ENCODE measurements around the gene ZNRF4. TPM values are rescaled to one million over a fixed set of nuclear protein-coding genes. Genes with fewer than 3 reads are reported as not detected.
A peak's percentile ranks its signal among the peaks of the same experiment; 100 is the strongest.

Gene ZNRF4
- total and polyA plus RNA-seq, 10 of the 15 experiments (the other 5 are each of a cell fraction or from before 2014, with no cell fraction given): not detected

DNA sequence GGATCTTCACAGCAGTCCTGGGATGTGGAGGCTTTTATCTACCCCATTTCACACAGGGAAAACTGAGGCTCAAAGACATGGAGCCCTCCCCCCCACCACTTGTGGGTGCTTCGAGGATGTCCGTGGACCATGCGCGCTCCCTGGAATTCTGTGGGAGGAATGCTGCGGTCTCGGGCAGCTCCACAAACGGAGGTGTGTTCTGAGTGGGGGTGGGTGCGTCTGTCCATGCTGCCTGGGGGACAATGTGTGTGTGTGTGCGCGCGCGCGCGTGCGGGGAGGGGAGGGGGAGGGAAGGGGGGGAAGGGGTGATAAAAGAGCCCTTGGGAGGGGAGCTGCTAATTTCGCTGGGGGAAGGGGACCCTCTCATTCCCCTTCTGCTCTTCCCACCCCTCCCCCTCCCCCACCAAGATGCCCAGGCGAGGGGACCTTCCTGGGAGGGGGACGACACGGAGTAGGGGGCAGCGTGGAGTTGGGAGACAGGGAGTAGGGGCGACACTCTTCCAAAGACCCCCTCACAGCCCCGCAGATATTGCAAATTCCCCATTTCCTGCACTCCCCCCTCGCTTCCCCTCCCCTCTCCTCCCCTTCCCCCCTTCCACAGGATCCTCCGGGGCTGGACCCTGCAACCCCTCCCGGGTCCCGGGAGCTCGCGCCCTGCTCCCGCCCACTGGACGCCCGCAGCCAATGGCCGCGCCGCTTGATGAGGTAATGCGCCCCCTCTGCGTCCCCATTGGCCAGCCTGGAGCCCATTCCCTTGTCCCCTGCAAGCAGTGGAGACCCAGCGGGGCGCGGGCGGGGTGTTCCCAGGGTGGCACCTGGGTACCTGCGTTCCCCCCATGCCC is 18.9 kb upstream of the ZNRF4 start:
- Histone ChIP-seq H3K79me2 (ENCODE audit: control insufficient read depth, insufficient read depth, low read length) (no peaks in the 10 kb centered on the region), H3K36me3 (ENCODE audit: control insufficient read depth in 2 of 2, insufficient read depth in 2 of 2, low read length in 1 of 2) (no peaks in the 10 kb centered on the region), H3K4me3 (no peak overlapping the region), H3K9me3 (replicated peaks; ENCODE audit: control insufficient read depth, insufficient read depth, low read length) (no peaks in the 10 kb centered on the region), H3K27me3 (replicated peaks in 1 of 2; ENCODE audit: control insufficient read depth in 2 of 2, insufficient read depth in 2 of 2, low read length in 1 of 2) (no peaks in the 10 kb centered on the region), H2AFZ (ENCODE audit: control insufficient read depth, low read depth, low read length) (no peak overlapping the region), H4K20me1 (ENCODE audit: control insufficient read depth, insufficient read depth) (no peaks in the 10 kb centered on the region), H3K4me1 (ENCODE audit: control insufficient read depth, insufficient read depth, low read length) (no peaks in the 10 kb centered on the region), H3K27ac (ENCODE audit: control insufficient read depth, insufficient read depth) (no peak overlapping the region), H3K9ac (ENCODE audit: control insufficient read depth, insufficient read depth, low read length) (no peak overlapping the region), H3K4me2 (ENCODE audit: control insufficient read depth, insufficient read depth) (no peak overlapping the region)
- ChIA-PET RAD21 (ENCODE audit: unreplicated experiment) (no interaction called here), SMC1A (ENCODE audit: uncharacterized antibody, unreplicated experiment) (no interaction called here), CTCF (no interaction called here), POLR2A (no interaction called here)
- ATAC-seq: no peak
- no TSS peak for BruUV-seq (replicated peaks)
- no peak for FAIRE-seq
- TF ChIP-seq ZNF622 (IDR thresholded peaks at IDR 0.05) (no peak), ZZZ3 (IDR thresholded peaks at IDR 0.05; ENCODE audit: control insufficient read depth, insufficient read length, low read depth) (no peak), EGR1 (IDR thresholded peaks at IDR 0.05; ENCODE audit: borderline replicate concordance in 1 of 2, low read depth in 2 of 2, low read length in 2 of 2) (no peak), CHD1 (IDR thresholded peaks at IDR 0.05; ENCODE audit: low read depth, low read length) (no peak), SMARCA5 (IDR thresholded peaks at IDR 0.05) (no peak), ZNF217 (IDR thresholded peaks at IDR 0.05) (no peak), NFIC (IDR thresholded peaks at IDR 0.05; ENCODE audit: low read depth, low read length) (no peak), FOXM1 (IDR thresholded peaks at IDR 0.05; ENCODE audit: low read depth, low read length) (no peak), NFYB (IDR thresholded peaks at IDR 0.05; ENCODE audit: insufficient read depth, low read depth, low read length) (0 out of 2 replicates have a peak, but pooled peaks have one; percentile 39), WRNIP1 (IDR thresholded peaks at IDR 0.05; ENCODE audit: borderline replicate concordance, low read depth, low read length) (no peak), SUPT20H (IDR thresholded peaks at IDR 0.05; ENCODE audit: borderline replicate concordance, control insufficient read depth, low read depth, low read length) (no peak)
- TF ChIP-seq, protein P1, sequence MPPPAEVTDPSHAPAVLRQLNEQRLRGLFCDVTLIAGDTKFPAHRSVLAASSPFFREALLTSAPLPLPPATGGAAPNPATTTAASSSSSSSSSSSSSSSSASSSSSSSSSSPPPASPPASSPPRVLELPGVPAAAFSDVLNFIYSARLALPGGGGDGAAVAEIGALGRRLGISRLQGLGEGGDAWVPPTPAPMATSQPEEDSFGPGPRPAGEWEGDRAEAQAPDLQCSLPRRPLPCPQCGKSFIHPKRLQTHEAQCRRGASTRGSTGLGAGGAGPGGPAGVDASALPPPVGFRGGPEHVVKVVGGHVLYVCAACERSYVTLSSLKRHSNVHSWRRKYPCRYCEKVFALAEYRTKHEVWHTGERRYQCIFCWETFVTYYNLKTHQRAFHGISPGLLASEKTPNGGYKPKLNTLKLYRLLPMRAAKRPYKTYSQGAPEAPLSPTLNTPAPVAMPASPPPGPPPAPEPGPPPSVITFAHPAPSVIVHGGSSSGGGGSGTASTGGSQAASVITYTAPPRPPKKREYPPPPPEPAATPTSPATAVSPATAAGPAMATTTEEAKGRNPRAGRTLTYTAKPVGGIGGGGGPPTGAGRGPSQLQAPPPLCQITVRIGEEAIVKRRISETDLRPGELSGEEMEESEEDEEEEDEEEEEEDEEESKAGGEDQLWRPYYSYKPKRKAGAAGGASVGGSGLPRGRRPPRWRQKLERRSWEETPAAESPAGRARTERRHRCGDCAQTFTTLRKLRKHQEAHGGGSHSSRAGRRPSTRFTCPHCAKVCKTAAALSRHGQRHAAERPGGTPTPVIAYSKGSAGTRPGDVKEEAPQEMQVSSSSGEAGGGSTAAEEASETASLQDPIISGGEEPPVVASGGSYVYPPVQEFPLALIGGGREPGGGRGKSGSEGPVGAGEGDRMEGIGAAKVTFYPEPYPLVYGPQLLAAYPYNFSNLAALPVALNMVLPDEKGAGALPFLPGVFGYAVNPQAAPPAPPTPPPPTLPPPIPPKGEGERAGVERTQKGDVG (CRISPR knock-in tag; IDR thresholded peaks at IDR 0.05): no peak
- TF ChIP-seq, protein P2, sequence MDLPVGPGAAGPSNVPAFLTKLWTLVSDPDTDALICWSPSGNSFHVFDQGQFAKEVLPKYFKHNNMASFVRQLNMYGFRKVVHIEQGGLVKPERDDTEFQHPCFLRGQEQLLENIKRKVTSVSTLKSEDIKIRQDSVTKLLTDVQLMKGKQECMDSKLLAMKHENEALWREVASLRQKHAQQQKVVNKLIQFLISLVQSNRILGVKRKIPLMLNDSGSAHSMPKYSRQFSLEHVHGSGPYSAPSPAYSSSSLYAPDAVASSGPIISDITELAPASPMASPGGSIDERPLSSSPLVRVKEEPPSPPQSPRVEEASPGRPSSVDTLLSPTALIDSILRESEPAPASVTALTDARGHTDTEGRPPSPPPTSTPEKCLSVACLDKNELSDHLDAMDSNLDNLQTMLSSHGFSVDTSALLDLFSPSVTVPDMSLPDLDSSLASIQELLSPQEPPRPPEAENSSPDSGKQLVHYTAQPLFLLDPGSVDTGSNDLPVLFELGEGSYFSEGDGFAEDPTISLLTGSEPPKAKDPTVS (IDR thresholded peaks at IDR 0.05; ENCODE audit: low read depth, low read length): no peak
- TF ChIP-seq, protein P3, sequence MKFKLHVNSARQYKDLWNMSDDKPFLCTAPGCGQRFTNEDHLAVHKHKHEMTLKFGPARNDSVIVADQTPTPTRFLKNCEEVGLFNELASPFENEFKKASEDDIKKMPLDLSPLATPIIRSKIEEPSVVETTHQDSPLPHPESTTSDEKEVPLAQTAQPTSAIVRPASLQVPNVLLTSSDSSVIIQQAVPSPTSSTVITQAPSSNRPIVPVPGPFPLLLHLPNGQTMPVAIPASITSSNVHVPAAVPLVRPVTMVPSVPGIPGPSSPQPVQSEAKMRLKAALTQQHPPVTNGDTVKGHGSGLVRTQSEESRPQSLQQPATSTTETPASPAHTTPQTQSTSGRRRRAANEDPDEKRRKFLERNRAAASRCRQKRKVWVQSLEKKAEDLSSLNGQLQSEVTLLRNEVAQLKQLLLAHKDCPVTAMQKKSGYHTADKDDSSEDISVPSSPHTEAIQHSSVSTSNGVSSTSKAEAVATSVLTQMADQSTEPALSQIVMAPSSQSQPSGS (IDR thresholded peaks at IDR 0.05; ENCODE audit: low read length): 0 out of 2 replicates have a peak, but pooled peaks have one; percentile 22
- in situ Hi-C loops (cut with MboI): no loop called here
- WGBS (ENCODE audit: insufficient coverage, insufficient replicate concordance, low lambda C conversion rate, missing lambda C conversion rate): 25% methylated on average over 16 of the region's 41 CpGs
- DNase-seq (ENCODE audit: low read depth, low spot score): no peak
- intact Hi-C loops (cut with micrococcal nuclease; ENCODE audit: unreplicated experiment): no loop called here

All from GM12878 (cell line).